ENCODE measurements around the gene AGPAT1. TPM values are rescaled to one million over a fixed set of nuclear protein-coding genes. Genes with fewer than 3 reads are reported as not detected.

Gene AGPAT1
- total and polyA plus RNA-seq, 2 of the 13 experiments (the other 11 are each of a cell fraction or from before 2014, with no cell fraction given), result 51.3 to 139 TPM

DNA sequence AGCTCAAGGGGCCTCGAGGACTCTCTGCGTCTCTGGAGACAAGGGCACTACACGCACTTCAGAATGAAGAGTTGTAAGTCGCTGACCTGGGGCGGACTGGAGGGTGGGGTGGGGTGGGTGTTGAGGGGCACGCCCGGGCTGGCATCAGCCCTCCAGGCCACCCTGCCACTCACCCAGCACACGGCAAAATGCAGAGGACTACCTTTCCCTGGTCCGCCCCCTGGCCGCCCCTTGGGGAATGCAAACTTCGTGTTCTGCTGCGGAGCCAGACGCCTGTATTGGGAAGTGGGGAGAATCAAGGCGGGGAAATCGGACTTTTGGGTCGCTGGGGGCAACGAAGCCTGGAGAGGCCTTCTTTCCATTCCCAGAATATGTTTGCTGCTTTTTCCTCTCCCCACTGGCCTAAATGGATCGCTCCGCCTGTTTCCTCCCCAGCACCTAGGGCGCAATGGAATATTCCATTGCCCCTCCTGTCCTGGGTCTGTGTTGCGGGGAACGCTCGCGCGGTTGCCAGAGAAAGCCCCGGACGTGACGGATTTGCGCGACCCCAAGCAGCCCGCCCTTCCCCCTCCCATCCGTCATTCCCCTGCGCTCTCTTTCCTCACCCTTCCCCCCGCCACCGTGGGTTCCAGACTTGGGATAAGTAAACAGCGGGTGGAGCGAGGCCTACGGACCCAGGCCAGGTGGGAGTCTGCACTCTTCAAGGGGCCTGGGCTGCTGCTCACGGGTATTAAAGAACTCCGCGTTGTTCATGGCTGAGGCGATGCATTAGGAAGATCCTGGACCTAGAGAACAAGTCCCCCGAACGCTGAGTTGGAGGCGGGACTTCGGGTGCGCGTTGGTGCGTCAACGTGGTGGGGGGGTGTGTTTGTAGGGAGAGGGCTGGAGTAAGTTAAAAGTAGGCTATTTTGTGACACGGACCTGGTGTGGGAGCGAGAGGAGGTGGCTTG, 22.0 kb downstream of the AGPAT1 start, which contains the start of gene PPT2 (continued):
- TF ChIP-seq ZNF674 (CRISPR knock-in tag; IDR thresholded peaks at IDR 0.05; ENCODE audit: low read depth) (no peak; the same call in 1 of the 2 replicates), ZFYVE20 (CRISPR knock-in tag; IDR thresholded peaks at IDR 0.05; ENCODE audit: borderline replicate concordance, low read depth) (no peak), HMG20B (CRISPR knock-in tag; conservative IDR thresholded peaks at IDR 0.05) (no peak; the same call in 1 of the 2 replicates), HMG20A (CRISPR knock-in tag; IDR thresholded peaks at IDR 0.05; ENCODE audit: borderline replicate concordance) (0 out of 2 replicates have a peak, but pooled peaks have one; percentile 23), TGIF2 (CRISPR knock-in tag; IDR thresholded peaks at IDR 0.05) (peak; percentile 34), LCORL (IDR thresholded peaks at IDR 0.05) (no peak), LCORL (CRISPR knock-in tag; IDR thresholded peaks at IDR 0.05) (no peak), ZNF878 (CRISPR knock-in tag; IDR thresholded peaks at IDR 0.05) (0 out of 2 replicates have a peak, but pooled peaks have one; percentile 27), NONO (IDR thresholded peaks at IDR 0.05) (no peak), NONO (CRISPR knock-in tag; conservative IDR thresholded peaks at IDR 0.05) (peak; percentile 74), ZNF335 (CRISPR knock-in tag; IDR thresholded peaks at IDR 0.05) (peak; percentile 93), ZNF646 (CRISPR knock-in tag; IDR thresholded peaks at IDR 0.05) (0 out of 2 replicates have a peak, but pooled peaks have one; percentile 14), EEA1 (CRISPR knock-in tag; IDR thresholded peaks at IDR 0.05; ENCODE audit: borderline replicate concordance) (no peak; the same call in 1 of the 2 replicates), DZIP1 (CRISPR knock-in tag; IDR thresholded peaks at IDR 0.05) (no peak), ZNF607 (CRISPR knock-in tag; IDR thresholded peaks at IDR 0.05; ENCODE audit: borderline replicate concordance) (no peak), KDM2A (CRISPR knock-in tag; IDR thresholded peaks at IDR 0.05; ENCODE audit: borderline replicate concordance, low read depth) (peak; percentile 58; the same call in 1 of the 2 replicates), ZNF343 (CRISPR knock-in tag; IDR thresholded peaks at IDR 0.05) (0 out of 2 replicates have a peak, but pooled peaks have one; percentile 25), GABPB1 (CRISPR knock-in tag; IDR thresholded peaks at IDR 0.05) (peak; percentile 94)
- TF ChIP-seq, protein P1, sequence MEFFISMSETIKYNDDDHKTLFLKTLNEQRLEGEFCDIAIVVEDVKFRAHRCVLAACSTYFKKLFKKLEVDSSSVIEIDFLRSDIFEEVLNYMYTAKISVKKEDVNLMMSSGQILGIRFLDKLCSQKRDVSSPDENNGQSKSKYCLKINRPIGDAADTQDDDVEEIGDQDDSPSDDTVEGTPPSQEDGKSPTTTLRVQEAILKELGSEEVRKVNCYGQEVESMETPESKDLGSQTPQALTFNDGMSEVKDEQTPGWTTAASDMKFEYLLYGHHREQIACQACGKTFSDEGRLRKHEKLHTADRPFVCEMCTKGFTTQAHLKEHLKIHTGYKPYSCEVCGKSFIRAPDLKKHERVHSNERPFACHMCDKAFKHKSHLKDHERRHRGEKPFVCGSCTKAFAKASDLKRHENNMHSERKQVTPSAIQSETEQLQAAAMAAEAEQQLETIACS (CRISPR knock-in tag; IDR thresholded peaks at IDR 0.05), result 0 out of 2 replicates have a peak, but pooled peaks have one; percentile 17
